Measurements from ENCODE around the gene RASL12. TPM values are rescaled to one million over a fixed set of nuclear protein-coding genes. Genes with fewer than 3 reads are reported as not detected.

RASL12 gene
- total and polyA plus RNA-seq, 2 donors (not counting 1 experiment from before 2014, with no cell fraction given): not detected

DNA sequence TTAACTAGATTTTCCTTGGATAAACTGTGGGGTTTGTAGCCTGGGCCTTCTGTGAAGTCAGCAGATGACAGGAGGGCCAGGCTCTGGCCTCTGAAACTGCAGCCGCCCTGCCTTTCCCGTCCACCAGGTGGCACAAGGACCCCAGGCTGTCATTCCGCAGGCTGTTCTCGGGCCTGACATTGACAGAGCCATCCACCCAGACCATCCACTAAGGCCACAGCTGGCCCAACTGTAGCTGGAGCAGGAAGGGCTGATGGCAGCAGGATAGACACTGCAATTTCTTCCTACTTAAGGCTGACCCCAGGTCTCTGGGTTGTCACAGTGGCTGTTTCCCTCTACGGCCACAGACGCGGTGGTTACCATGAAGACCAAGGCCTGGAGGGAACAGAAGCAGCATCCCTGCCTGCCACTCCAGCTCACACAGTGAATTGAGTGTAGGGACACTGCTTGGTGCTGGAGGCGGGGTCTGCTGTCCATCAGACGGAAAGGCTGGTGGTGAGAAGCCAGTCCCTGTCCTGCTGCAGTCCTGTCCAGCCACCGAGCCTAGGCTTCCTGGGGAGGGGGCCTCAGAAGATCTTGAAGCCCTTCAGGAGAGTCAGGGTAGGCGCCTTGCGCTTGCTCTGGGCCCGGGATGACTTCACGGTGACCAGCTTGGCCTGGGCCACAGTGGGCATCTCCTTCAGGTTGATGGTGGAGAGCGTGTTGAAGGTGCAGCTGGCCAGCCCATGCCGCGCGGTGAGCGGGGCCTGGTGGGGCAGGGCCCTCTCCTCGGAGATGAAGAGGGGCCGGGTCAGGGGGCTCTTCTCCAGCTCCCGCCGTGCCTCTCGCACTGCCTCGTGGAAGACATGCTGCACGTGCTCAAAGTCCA lies 13.2 kb downstream of the RASL12 start:
- Histone ChIP-seq H3K4me2 (replicated peaks; ENCODE audit: low read depth, low read length, poor library complexity, severe bottlenecking) (no peak overlapping the region), H3K4me1 (ENCODE audit: control insufficient read depth in 2 of 2, insufficient read depth in 2 of 2, low read length in 2 of 2) (peaks cover 8 to 13% of the 10 kb centered on the region in 2 donors), H3K79me2 (ENCODE audit: control insufficient read depth, insufficient read depth, low read length) (no peaks in the 10 kb centered on the region), H3K9me3 (ENCODE audit: control extremely low read depth in 1 of 3, control insufficient read depth in 2 of 3, insufficient read depth in 1 of 3, low read length in 2 of 3) (no peaks in the 10 kb centered on the region), H3K36me3 (replicated peaks in 1 of 2; ENCODE audit: control extremely low read depth in 1 of 2, control insufficient read depth in 1 of 2, extremely low read depth in 1 of 2, insufficient read depth in 2 of 2, low read length in 1 of 2) (no peaks in the 10 kb centered on the region), H2AFZ (ENCODE audit: insufficient read depth, low read depth, low read length, poor library complexity, severe bottlenecking) (no peak overlapping the region), H3K27me3 (replicated peaks in 1 of 4; ENCODE audit: control extremely low read depth in 1 of 4, control insufficient read depth in 3 of 4, insufficient read depth in 4 of 4, low read length in 3 of 4) (peaks cover 0 to 5% (median 0%) of the 10 kb centered on the region in 4 experiments), H3K9ac (ENCODE audit: low read length) (no peak overlapping the region), H3K27ac (ENCODE audit: low read length in 2 of 2) (no peak overlapping the region), H3K4me3 (ENCODE audit: control extremely low read depth in 1 of 5, extremely low read depth in 1 of 5, insufficient read depth in 1 of 5, low read depth in 2 of 5, low read length in 4 of 5) (no peak overlapping the region), H4K20me1 (ENCODE audit: control insufficient read depth, insufficient read depth, low read length, poor library complexity, severe bottlenecking) (no peaks in the 10 kb centered on the region)
- TF ChIP-seq, protein P1, sequence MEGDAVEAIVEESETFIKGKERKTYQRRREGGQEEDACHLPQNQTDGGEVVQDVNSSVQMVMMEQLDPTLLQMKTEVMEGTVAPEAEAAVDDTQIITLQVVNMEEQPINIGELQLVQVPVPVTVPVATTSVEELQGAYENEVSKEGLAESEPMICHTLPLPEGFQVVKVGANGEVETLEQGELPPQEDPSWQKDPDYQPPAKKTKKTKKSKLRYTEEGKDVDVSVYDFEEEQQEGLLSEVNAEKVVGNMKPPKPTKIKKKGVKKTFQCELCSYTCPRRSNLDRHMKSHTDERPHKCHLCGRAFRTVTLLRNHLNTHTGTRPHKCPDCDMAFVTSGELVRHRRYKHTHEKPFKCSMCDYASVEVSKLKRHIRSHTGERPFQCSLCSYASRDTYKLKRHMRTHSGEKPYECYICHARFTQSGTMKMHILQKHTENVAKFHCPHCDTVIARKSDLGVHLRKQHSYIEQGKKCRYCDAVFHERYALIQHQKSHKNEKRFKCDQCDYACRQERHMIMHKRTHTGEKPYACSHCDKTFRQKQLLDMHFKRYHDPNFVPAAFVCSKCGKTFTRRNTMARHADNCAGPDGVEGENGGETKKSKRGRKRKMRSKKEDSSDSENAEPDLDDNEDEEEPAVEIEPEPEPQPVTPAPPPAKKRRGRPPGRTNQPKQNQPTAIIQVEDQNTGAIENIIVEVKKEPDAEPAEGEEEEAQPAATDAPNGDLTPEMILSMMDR (IDR thresholded peaks at IDR 0.05): peak; percentile 76
- no peak for TF ChIP-seq EZH2 (IDR thresholded peaks at IDR 0.05; ENCODE audit: borderline replicate concordance, insufficient read depth, low read depth, low read length, poor library complexity, severe bottlenecking)
- H3K9me3 Mint-ChIP-seq (ENCODE audit: insufficient read depth): no peaks in the 10 kb centered on the region
- DNase-seq (peak; percentile 68), ATAC-seq (ENCODE audit: low read depth) (peak; percentile 53)
- intact Hi-C loops (cut with micrococcal nuclease): loop anchor here (2.0 kb wide), 1 partner anchor 250 kb away; the partner anchor contains the start of gene RNU5B-1
- ChIA-PET POLR2A (no interaction called here), CTCF (interaction anchor here (0.5 to 4.1 kb wide), 12 partner anchors 12 to 331 kb away, joined by 3 to 13 read pairs (median 4); partner anchors contain the start of gene KBTBD13)
- no peak overlapping the region for H3K27ac Mint-ChIP-seq
- H3K4me1 Mint-ChIP-seq: peaks cover 11% of the 10 kb centered on the region
- H3K4me3 Mint-ChIP-seq: no peak overlapping the region
- WGBS (ENCODE audit: insufficient coverage): 79% methylated on average over 26 of the region's 26 CpGs
- no peaks in the 10 kb centered on the region for H3K27me3 Mint-ChIP-seq

DNA sequence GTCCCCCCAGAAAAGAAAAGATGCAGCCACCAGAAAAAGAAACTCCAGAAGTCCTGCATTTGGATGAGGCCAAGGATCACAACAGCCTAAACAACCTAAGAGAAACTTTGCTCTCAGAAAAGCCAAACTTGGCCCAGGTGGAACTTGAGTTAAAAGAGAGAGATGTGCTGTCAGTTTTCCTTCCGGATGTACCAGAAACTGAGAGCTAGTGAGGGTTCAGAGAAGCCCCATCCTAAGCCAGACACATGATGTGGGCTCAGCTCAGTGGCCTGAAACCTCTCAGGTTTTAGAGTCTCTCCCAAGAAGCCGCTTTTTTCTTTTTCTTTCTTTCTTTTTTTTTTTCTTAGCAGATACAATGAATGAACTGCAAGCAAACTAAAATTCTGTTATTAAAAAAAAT lies 14.8 kb downstream of the RASL12 start:
- intact Hi-C loops (cut with micrococcal nuclease): no loop called here
- Mint-ChIP-seq H3K9me3 (ENCODE audit: insufficient read depth) (no peaks in the 10 kb centered on the region), H3K4me3 (no peak overlapping the region), H3K27ac (no peak overlapping the region), H3K4me1 (peaks cover 15% of the 10 kb centered on the region), H3K27me3 (no peaks in the 10 kb centered on the region)
- DNase-seq: no peak
- Histone ChIP-seq H3K9me3 (ENCODE audit: control extremely low read depth in 1 of 3, control insufficient read depth in 2 of 3, insufficient read depth in 1 of 3, low read length in 2 of 3) (no peaks in the 10 kb centered on the region), H3K79me2 (ENCODE audit: control insufficient read depth, insufficient read depth, low read length) (no peaks in the 10 kb centered on the region), H4K20me1 (ENCODE audit: control insufficient read depth, insufficient read depth, low read length, poor library complexity, severe bottlenecking) (no peaks in the 10 kb centered on the region), H3K4me3 (ENCODE audit: control extremely low read depth in 1 of 5, extremely low read depth in 1 of 5, insufficient read depth in 1 of 5, low read depth in 2 of 5, low read length in 4 of 5) (no peak overlapping the region), H3K4me2 (replicated peaks; ENCODE audit: low read depth, low read length, poor library complexity, severe bottlenecking) (no peak overlapping the region), H3K4me1 (ENCODE audit: control insufficient read depth in 2 of 2, insufficient read depth in 2 of 2, low read length in 2 of 2) (peaks cover 13 to 19% of the 10 kb centered on the region in 2 donors), H3K27me3 (replicated peaks in 1 of 4; ENCODE audit: control extremely low read depth in 1 of 4, control insufficient read depth in 3 of 4, insufficient read depth in 4 of 4, low read length in 3 of 4) (peaks cover 0 to 6% (median 0%) of the 10 kb centered on the region in 4 experiments), H3K27ac (ENCODE audit: low read length in 2 of 2) (no peak overlapping the region), H3K9ac (ENCODE audit: low read length) (no peak overlapping the region), H2AFZ (ENCODE audit: insufficient read depth, low read depth, low read length, poor library complexity, severe bottlenecking) (no peak overlapping the region), H3K36me3 (replicated peaks in 1 of 2; ENCODE audit: control extremely low read depth in 1 of 2, control insufficient read depth in 1 of 2, extremely low read depth in 1 of 2, insufficient read depth in 2 of 2, low read length in 1 of 2) (no peaks in the 10 kb centered on the region)
- POLR2A ChIA-PET: no interaction called here
- no peak for ATAC-seq (ENCODE audit: low read depth)
- TF ChIP-seq, protein P1 (IDR thresholded peaks at IDR 0.05): no peak
- no peak for TF ChIP-seq EZH2 (IDR thresholded peaks at IDR 0.05; ENCODE audit: borderline replicate concordance, insufficient read depth, low read depth, low read length, poor library complexity, severe bottlenecking)
- WGBS (ENCODE audit: insufficient coverage): 100% methylated on average over 1 of the region's 2 CpGs
- CTCF ChIA-PET: interaction anchor here (0.7 to 4.1 kb wide), 5 partner anchors 9 to 72 kb away, joined by 3 to 13 read pairs (median 3); no protein-coding TSS in a partner anchor

Measured in B cell (primary cell).